CD14-positive monocyte (primary cell): Measurements from ENCODE around the gene THRB. TPM values are rescaled to one million over a fixed set of nuclear protein-coding genes. Genes with fewer than 3 reads are reported as not detected.

Experiments
- DNase-seq, 3 donors: peaks; one replicate each; pipeline ENCODE4 v3.0.0-alpha.2; 2011 to 2022
- H2AFZ ChIP-seq: 2 replicates; pipeline ENCODE4 v1.6.0; 2012; ENCODE audit warnings: mild to moderate bottlenecking, low read depth, low read length, inconsistent platforms; ENCODE audit not compliant: insufficient read depth, poor library complexity, severe bottlenecking
- H3K27ac ChIP-seq, 2 donors: 1 replicate in 1 of 2; 2 replicates in 1 of 2; pipeline ENCODE4 v1.5.1; 2012 to 2013; ENCODE audit warnings: low read length in 2 of 2, control low read depth in 1 of 2, inconsistent platforms in 1 of 2, low read depth in 1 of 2, mild to moderate bottlenecking in 1 of 2
- H3K27me3 ChIP-seq, 2 donors: one replicate each; pipeline versions ENCODE4 v1.6.0 to v1.6.1; 2011 to 2013; ENCODE audit warnings: low read length in 2 of 2; ENCODE audit not compliant: control insufficient read depth in 2 of 2, insufficient read depth in 2 of 2
- H3K36me3 ChIP-seq, 2 donors: replicated peaks in 1 of 2; 1 replicate in 1 of 2; 2 replicates in 1 of 2; pipeline versions ENCODE4 v1.5.1 to v1.6.1; 2012 to 2013; ENCODE audit warnings: low read length in 2 of 2, control low read depth in 1 of 2, inconsistent platforms in 1 of 2, mild to moderate bottlenecking in 1 of 2; ENCODE audit not compliant: insufficient read depth in 2 of 2, control insufficient read depth in 1 of 2
- H3K4me1 ChIP-seq, 2 donors: 1 replicate in 1 of 2; 2 replicates in 1 of 2; pipeline versions ENCODE4 v1.5.1 to v1.6.1; 2012 to 2013; ENCODE audit warnings: low read length in 2 of 2, control low read depth in 1 of 2, inconsistent platforms in 1 of 2, mild to moderate bottlenecking in 1 of 2, moderate library complexity in 1 of 2; ENCODE audit not compliant: insufficient read depth in 2 of 2, control insufficient read depth in 1 of 2
- H3K4me2 ChIP-seq: replicated peaks from 2 replicates; pipeline ENCODE3; 2012; ENCODE audit warnings: low read length, moderate library complexity, mild to moderate bottlenecking; ENCODE audit not compliant: poor library complexity, severe bottlenecking; ENCODE audit errors: extremely low read depth
- H3K4me3 ChIP-seq, 3 experiments: fragments of 200-600 bp in 1 of 3; sonication (generic) in 1 of 3; replicated peaks in 1 of 3; 1 replicate in 2 of 3; 2 replicates in 1 of 3; pipeline ENCODE4 v1.5.1; 2011 to 2013; ENCODE audit warnings: low read length in 3 of 3, mild to moderate bottlenecking in 3 of 3, control low read depth in 2 of 3, low read depth in 2 of 3, inconsistent platforms in 1 of 3, moderate library complexity in 1 of 3
- H3K79me2 ChIP-seq: 2 replicates; pipeline ENCODE4 v1.6.0; 2012; ENCODE audit warnings: mild to moderate bottlenecking, control low read depth, inconsistent platforms, low read length, moderate library complexity; ENCODE audit not compliant: insufficient read depth
- H3K9ac ChIP-seq: 2 replicates; pipeline ENCODE4 v1.6.0; 2017; ENCODE audit warnings: low read length, mild to moderate bottlenecking; ENCODE audit not compliant: insufficient read depth, poor library complexity, severe bottlenecking
- H3K9me3 ChIP-seq, 2 donors: replicated peaks in 1 of 2; 1 replicate in 1 of 2; 2 replicates in 1 of 2; pipeline versions ENCODE4 v1.5.1 to v1.6.1; 2012 to 2013; ENCODE audit warnings: low read length in 2 of 2, control low read depth in 1 of 2; ENCODE audit not compliant: control insufficient read depth in 1 of 2, insufficient read depth in 1 of 2
- H4K20me1 ChIP-seq: 2 replicates; pipeline ENCODE4 v1.6.0; 2012; ENCODE audit warnings: mild to moderate bottlenecking, low read length, control low read depth, moderate library complexity; ENCODE audit not compliant: insufficient read depth
- H3K27ac Mint-ChIP-seq, 7 donors: one replicate each; pipeline ENCODE4 v1.8.0; 2020; ENCODE audit warnings: mild to moderate bottlenecking in 7 of 7, mixed read lengths in 7 of 7, moderate library complexity in 6 of 7, inconsistent platforms in 2 of 7
- H3K27me3 Mint-ChIP-seq, 3 donors: one replicate each; pipeline ENCODE4 v1.8.0; 2021 to 2022; ENCODE audit warnings: low read depth in 3 of 3, mild to moderate bottlenecking in 3 of 3, mixed read lengths in 3 of 3, moderate library complexity in 3 of 3, inconsistent platforms in 1 of 3
- H3K36me3 Mint-ChIP-seq, 2 donors: one replicate each; pipeline ENCODE4 v1.8.0; 2020; ENCODE audit warnings: mixed read lengths in 2 of 2, inconsistent platforms in 1 of 2, mild to moderate bottlenecking in 1 of 2
- H3K4me1 Mint-ChIP-seq: one replicate; pipeline ENCODE4 v1.8.0; 2020; ENCODE audit warnings: mild to moderate bottlenecking, mixed read lengths
- H3K4me3 Mint-ChIP-seq, 2 donors: one replicate each; pipeline ENCODE4 v1.8.0; 2020; ENCODE audit warnings: mild to moderate bottlenecking in 2 of 2, mixed read lengths in 2 of 2, moderate library complexity in 1 of 2
- H3K9me3 Mint-ChIP-seq, 7 donors: one replicate each; pipeline ENCODE4 v1.8.0; 2020 to 2022; ENCODE audit warnings: mixed read lengths in 7 of 7, mild to moderate bottlenecking in 6 of 7, moderate library complexity in 6 of 7, inconsistent platforms in 2 of 7
- WGBS: methylation state at CpG from one replicate; pipeline ENCODE4 v1.1.5; 2013; ENCODE audit warnings: missing lambda C conversion rate; ENCODE audit not compliant: insufficient coverage; 5-methylcytosine and 5-hydroxymethylcytosine counted together
- intact Hi-C, 2 donors: fragments of 100-400 bp; cut with micrococcal nuclease; formaldehyde crosslinking; loops; one replicate each; pipeline versions ENCODE4 v1.15.0 to v1.15.1; 2023
- polyA plus RNA-seq, 3 donors: library from polyadenylated mRNA; depleted of rRNA in 1 of 3; unstranded in 2 of 3; stranded (reverse) in 1 of 3; fragments of 300-500 nt in 2 of 3; fragments of >200 nt in 1 of 3; fragmentation: Illumina TruSeq in 2 of 3; gene quantifications; 1 replicate in 2 of 3; 2 replicates in 1 of 3; pipeline ENCODE4 v1.2.3, GENCODE V29; 2012 to 2021
- TF ChIP-seq, protein P1 (sequence below): fragments of 200-600 bp; IDR thresholded peaks from one replicate; pipeline ENCODE4 v1.8.0; 2022; ENCODE audit warnings: antibody characterized with exemption, mild to moderate bottlenecking

THRB gene
- polyA plus RNA-seq, 3 donors: 0.05 TPM; not detected in 2

- WGBS: 80% methylated on average over 1 of the region's 4 CpGs
- Histone ChIP-seq H3K4me1 (no peaks in the 10 kb centered on the region), H3K4me3 (no peak overlapping the region), H2AFZ (no peak overlapping the region), H3K36me3 (no peaks in the 10 kb centered on the region), H3K79me2 (no peaks in the 10 kb centered on the region), H3K9me3 (no peaks in the 10 kb centered on the region), H3K27ac (no peak overlapping the region), H3K4me2 (no peak overlapping the region), H3K9ac (no peak overlapping the region), H3K27me3 (no peaks in the 10 kb centered on the region), H4K20me1 (no peaks in the 10 kb centered on the region)
- no peaks in the 10 kb centered on the region for H3K4me1 Mint-ChIP-seq
- TF ChIP-seq, protein P1, sequence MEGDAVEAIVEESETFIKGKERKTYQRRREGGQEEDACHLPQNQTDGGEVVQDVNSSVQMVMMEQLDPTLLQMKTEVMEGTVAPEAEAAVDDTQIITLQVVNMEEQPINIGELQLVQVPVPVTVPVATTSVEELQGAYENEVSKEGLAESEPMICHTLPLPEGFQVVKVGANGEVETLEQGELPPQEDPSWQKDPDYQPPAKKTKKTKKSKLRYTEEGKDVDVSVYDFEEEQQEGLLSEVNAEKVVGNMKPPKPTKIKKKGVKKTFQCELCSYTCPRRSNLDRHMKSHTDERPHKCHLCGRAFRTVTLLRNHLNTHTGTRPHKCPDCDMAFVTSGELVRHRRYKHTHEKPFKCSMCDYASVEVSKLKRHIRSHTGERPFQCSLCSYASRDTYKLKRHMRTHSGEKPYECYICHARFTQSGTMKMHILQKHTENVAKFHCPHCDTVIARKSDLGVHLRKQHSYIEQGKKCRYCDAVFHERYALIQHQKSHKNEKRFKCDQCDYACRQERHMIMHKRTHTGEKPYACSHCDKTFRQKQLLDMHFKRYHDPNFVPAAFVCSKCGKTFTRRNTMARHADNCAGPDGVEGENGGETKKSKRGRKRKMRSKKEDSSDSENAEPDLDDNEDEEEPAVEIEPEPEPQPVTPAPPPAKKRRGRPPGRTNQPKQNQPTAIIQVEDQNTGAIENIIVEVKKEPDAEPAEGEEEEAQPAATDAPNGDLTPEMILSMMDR: no peak
- no peak overlapping the region for H3K27ac Mint-ChIP-seq
- no peaks in the 10 kb centered on the region for H3K36me3 Mint-ChIP-seq
- peaks cover 0 to 2% (median 0%) of the 10 kb centered on the region in 3 donors for H3K27me3 Mint-ChIP-seq
- peaks cover 0 to 3% (median 2%) of the 10 kb centered on the region in 7 donors for H3K9me3 Mint-ChIP-seq
- H3K4me3 Mint-ChIP-seq: no peak overlapping the region
- DNase-seq: no peak
- intact Hi-C loops: no loop called here
These were observed 24.4 kb downstream of the THRB start for GRCh38 chr3:24470277-24470676.

DNA sequence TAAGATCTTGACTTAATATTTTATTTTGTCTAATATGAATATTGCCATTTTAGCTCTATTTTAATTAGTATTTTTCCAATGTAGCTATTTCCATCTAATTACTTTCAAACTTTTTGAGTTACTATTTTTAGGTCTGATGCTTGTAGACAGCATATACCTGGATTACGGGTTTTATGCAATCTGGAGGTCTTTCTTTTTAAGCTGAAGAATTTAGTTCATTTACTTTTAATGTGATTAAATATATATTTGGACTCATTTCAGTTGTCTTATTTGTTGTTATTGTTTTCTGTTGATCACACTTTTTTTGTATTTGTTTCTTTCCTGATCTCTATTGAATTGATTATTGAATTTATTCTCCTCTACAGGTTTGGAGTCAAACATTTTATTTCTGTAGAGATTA is 30.3 kb downstream of the THRB start:
- TF ChIP-seq, protein P1: no peak
- H3K4me1 Mint-ChIP-seq: no peaks in the 10 kb centered on the region
- no peak for DNase-seq
- no peak overlapping the region for H3K4me2 ChIP-seq
- H2AFZ ChIP-seq: no peak overlapping the region
- no peak overlapping the region for H3K27ac ChIP-seq
- WGBS: no CpG with 5 or more reads among the region's 1 CpG
- H3K36me3 ChIP-seq: no peaks in the 10 kb centered on the region
- no peaks in the 10 kb centered on the region for H4K20me1 ChIP-seq
- H3K4me3 Mint-ChIP-seq: no peak overlapping the region
- H3K9me3 Mint-ChIP-seq: peaks cover 0 to 5% (median 0%) of the 10 kb centered on the region in 7 donors
- no peak overlapping the region for H3K4me3 ChIP-seq
- no peaks in the 10 kb centered on the region for H3K27me3 ChIP-seq
- H3K9ac ChIP-seq: no peak overlapping the region
- H3K27me3 Mint-ChIP-seq: peaks cover 0 to 2% (median 0%) of the 10 kb centered on the region in 3 donors
- H3K79me2 ChIP-seq: no peaks in the 10 kb centered on the region
- H3K4me1 ChIP-seq: no peaks in the 10 kb centered on the region
- intact Hi-C loops: no loop called here
- H3K9me3 ChIP-seq: no peaks in the 10 kb centered on the region
- H3K36me3 Mint-ChIP-seq: no peaks in the 10 kb centered on the region
- no peak overlapping the region for H3K27ac Mint-ChIP-seq
